Measurements from ENCODE around the gene SEMA5A. TPM values are rescaled to one million over a fixed set of nuclear protein-coding genes. Genes with fewer than 3 reads are reported as not detected.

Gene SEMA5A
- total and polyA plus RNA-seq, 2 of the 8 experiments (the other 6 are each of a cell fraction or from before 2014, with no cell fraction given) = 5.3 to 8.9 TPM

- TF ChIP-seq CHD7 (IDR thresholded peaks at IDR 0.05; ENCODE audit: insufficient replicate concordance, low read length) (no peak), E2F6 (IDR thresholded peaks at IDR 0.05) (no peak), MAFK (IDR thresholded peaks at IDR 0.05; ENCODE audit: low read depth, low read length) (no peak), BCL11A (IDR thresholded peaks at IDR 0.05; ENCODE audit: low read depth in 2 of 2, low read length in 2 of 2) (no peak), JUND (IDR thresholded peaks at IDR 0.05; ENCODE audit: low read length) (no peak), SP1 (IDR thresholded peaks at IDR 0.05; ENCODE audit: low read depth, low read length) (no peak), GTF2F1 (IDR thresholded peaks at IDR 0.05; ENCODE audit: borderline replicate concordance, low read depth, low read length) (no peak), ZNF274 (IDR thresholded peaks at IDR 0.05; ENCODE audit: borderline replicate concordance, extremely low read depth, low read length) (no peak), TAF1 (IDR thresholded peaks at IDR 0.05; ENCODE audit: low read depth, low read length) (no peak), ASH2L (IDR thresholded peaks at IDR 0.05; ENCODE audit: low read length) (no peak)
These were observed 37.9 kb downstream of the SEMA5A start (continued) for GRCh38 chr5:9507974-9508373.

Measured in H1 (cell line).